ENCODE measurements around the gene CRYBB2.

DNA sequence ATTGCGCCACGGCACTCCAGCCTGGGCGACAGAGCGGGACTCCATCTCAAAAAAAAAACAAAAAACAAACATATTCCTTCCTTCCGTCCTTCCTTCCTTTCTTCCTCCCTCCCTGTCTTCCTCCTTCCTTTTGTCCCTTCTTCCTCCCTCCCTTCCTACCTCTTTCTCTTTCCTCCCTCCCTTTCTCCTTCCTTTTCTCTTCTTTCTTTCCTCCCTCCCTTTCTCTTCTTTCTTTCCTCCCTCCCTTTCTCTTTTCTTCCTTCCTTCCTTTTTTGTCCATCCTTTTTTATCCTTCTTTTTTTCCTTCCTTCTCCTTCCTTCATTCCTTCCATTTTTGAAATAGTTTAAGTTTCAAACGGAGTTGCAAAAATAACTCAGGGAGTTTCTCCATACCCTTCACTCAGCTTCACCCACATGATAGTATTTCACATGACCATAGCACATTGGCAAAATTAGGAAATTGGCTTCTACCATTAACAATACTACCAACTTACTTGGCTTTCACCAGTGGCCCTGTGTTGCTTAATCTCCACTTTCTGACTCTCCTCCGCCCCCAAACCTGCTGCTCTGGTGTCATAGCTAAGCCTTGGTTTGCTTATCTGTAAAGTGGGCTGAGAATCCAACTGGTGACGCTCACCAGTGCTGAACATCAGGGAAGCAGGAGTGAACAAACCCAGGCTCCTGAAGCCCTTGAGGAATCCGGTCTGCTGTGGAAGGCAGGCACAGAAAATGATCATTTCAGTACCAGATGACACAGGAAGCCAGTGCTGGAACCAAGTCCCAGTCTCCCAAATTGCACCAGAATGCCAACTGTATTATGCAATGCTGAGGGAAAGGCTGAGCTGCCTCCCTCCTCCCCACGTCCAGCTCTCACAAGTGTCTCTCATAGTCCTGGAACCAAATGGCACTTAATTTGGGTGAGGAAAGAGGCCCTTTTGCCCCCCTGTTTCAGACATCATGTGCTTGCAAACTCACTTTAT lies 37.0 kb upstream of the CRYBB2 start:
- TF ChIP-seq, protein P1, sequence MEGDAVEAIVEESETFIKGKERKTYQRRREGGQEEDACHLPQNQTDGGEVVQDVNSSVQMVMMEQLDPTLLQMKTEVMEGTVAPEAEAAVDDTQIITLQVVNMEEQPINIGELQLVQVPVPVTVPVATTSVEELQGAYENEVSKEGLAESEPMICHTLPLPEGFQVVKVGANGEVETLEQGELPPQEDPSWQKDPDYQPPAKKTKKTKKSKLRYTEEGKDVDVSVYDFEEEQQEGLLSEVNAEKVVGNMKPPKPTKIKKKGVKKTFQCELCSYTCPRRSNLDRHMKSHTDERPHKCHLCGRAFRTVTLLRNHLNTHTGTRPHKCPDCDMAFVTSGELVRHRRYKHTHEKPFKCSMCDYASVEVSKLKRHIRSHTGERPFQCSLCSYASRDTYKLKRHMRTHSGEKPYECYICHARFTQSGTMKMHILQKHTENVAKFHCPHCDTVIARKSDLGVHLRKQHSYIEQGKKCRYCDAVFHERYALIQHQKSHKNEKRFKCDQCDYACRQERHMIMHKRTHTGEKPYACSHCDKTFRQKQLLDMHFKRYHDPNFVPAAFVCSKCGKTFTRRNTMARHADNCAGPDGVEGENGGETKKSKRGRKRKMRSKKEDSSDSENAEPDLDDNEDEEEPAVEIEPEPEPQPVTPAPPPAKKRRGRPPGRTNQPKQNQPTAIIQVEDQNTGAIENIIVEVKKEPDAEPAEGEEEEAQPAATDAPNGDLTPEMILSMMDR (IDR thresholded peaks at IDR 0.05): no peak
- no peak for TF ChIP-seq POLR2A (IDR thresholded peaks at IDR 0.05)

Data from Peyer's patch (tissue), 4 donors.